HG02885 (cell line): Measurements from ENCODE around the gene ADCK2.
A peak's percentile ranks its signal among the peaks of the same experiment; 100 is the strongest.
"Not testable (repeated sequence)": the region's sequence is repeated elsewhere in the genome, so short reads cannot be mapped to it uniquely, and the experiment has no call there.

ENCODE experiments used
- ATAC-seq: cut with Tn5 transposase; IDR thresholded peaks from one replicate; pipeline ENCODE4 v1.9.1; 2021; ENCODE audit warnings: mild to moderate bottlenecking; ENCODE audit not compliant: unreplicated experiment, poor library complexity

The ADCK2 gene

GRCh38 chr7:140645166-140645900 lies 27.4 kb upstream of the ADCK2 start:
- no peak for ATAC-seq

GRCh38 chr7:140646931-140647647 lies 25.7 kb upstream of the ADCK2 start:
- peak; percentile 86 for ATAC-seq

GRCh38 chr7:140649556-140650205 lies 23.1 kb upstream of the ADCK2 start:
- no peak for ATAC-seq

GRCh38 chr7:140650367-140650766 lies 22.4 kb upstream of the ADCK2 start:
- ATAC-seq: no peak

- ATAC-seq: no peak
Measured at GRCh38 chr7:140653319-140654108, 19.2 kb upstream of the ADCK2 start.

DNA sequence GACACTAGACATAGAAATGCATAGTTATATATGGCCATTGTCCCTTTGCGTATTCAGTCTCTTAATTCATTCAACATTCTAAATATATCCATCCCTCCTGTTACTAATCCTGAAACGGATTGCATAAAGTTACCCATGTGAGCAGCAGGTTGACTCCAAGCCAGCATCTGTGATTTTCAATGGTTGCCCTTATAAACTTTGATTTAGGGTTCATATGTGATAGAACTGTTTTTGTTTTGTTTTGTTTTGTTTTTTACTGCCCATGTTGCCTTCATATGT lies 18.7 kb upstream of the ADCK2 start:
- no peak for ATAC-seq

- no peak for ATAC-seq
Measured at GRCh38 chr7:140654661-140655060, 18.1 kb upstream of the ADCK2 start.

DNA sequence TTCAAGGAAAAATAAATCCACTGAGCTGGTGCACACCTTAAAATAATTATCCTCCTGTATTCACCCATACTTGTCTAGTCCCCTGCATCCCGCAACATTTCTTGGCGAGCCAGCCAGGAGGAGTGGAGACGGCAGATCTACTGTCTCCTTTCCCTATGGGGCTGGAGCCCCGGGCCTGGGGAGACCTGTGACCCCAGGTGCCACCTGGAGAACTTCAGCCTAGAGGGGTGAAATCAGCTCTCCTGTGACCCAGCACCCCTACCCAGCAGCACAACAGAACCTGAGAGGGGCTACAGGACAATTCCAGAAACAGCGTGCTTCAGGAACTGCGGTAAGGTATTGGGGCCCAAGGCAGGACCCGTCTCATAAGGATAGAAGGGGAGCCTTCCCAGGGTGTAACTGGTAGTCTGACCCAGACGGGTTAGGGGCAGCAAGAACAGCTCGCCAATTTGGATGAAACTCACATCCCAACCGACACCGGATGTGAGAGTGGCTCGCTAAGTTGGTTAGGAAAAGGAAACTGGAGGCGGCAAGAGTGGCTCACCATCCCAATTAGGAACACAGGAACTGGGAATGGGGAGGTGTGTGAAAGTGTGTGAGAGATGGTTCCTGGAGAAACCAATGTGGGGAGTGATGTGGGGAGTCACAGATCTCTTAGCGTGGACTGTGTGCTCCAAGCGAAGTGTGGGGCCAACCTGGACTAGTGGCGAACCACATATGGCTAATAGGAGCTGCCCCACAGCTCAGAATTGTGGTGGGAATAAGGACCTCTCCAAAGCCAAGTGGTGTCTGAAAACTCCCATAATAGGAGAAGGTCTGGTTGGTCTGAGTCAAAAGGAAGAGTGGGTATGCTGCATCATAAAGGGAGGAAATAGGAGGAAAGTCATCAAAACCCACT lies 17.0 kb upstream of the ADCK2 start:
- ATAC-seq: no peak

DNA sequence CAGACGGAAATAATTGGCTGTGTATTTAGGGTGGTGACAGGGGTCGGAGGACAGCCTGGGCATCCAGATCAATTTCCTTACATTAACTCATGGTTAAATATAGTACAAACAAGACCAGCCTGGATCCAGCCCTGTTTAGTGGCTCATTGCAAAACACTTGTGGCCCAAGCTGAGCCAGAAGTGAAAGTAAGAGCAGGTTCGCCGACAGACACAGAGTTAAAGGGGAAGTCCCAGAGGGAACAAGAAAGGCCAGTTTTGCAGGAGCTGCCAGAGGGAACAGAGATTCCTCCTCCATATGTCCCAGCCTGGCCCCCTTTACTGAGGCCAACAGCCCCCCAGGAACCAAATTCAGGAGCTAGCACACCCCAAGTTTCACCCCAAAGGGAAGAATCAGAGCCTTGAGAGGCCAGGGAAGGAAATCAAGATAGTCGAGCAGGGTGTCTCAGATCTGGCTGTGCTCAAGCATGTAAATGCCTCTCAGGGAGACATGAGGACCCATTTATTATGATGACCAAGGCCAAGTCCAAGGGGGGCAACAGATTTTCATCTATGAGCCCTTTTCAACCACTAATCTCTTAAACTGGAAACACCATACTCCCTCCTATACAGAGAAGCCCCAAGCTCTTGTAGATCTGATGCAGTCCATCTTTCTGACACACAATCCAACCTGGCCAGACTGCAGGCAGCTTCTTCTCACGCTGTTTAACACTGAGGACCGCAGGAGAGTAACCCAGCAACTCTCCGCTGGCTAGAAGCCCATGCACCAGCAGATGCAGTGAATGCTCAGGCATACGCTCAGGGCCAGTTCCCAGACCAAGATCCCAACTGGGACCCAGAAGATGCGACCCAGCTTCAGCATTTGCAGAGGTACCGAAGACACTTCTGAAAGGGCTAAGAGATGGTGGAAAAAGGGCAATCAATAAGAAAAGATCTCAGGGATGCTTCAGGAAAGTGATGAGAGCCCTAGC lies 15.9 kb upstream of the ADCK2 start:
- peak; percentile 95 for ATAC-seq

DNA sequence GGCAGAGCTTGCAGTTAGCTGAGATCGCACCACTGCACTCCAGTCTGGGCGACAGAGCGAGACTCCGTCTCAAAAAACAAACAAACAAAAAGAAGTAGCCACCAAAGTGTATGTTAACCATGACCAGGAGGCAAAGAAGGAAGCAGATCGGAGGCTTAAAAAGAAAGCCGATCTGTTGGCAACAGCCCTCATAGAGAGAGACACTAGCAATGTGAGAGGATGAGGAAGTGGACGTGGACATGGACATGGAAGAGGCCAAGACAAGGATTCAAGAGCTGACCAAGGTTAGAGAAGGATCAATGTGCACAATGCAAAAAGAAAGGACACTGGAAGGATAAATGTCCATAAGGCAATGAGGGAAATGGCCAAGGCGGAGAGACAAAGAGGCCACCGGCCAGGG lies 14.9 kb upstream of the ADCK2 start:
- no peak for ATAC-seq

DNA sequence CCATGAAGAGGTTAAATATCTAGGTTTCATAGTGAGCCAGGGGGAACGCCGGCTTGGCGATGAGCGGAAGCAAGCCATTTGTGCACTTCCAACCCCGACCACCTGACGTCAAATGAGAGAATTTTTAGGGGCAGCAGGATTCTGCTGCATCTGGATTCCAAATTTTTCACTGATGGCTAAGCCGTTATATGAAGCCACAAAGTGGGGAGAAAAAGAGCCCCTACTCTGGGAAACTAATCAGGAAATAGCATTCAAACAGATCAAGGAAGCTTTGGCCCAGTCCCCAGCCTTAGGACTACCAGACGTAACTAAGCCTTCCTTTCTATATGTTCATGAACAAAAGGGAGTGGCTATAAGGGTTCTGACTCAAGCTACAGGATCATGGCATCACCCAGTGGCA lies 12.9 kb upstream of the ADCK2 start:
- no peak for ATAC-seq

DNA sequence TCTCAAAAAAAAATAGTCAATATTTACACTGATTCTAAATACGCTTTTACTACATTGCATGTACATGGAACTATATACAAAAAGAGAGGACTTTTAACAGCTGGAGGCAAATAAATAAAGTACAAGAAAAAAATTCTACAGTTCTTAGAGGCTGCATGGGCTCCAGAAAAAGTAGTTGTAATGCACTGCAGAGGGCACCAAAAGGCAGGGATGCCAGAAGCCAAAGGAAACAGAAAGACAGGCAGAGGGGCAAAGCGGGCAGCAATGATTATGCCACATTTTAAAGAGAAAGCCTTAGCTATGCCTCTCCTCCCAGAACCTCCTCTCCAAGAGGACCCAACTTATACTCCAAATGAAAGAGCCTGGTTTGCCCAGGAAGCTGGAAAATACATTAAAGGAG lies 11.6 kb upstream of the ADCK2 start:
- no peak for ATAC-seq

- not testable (repeated sequence) for ATAC-seq
Measured at GRCh38 chr7:140662938-140663337, 9.8 kb upstream of the ADCK2 start.

DNA sequence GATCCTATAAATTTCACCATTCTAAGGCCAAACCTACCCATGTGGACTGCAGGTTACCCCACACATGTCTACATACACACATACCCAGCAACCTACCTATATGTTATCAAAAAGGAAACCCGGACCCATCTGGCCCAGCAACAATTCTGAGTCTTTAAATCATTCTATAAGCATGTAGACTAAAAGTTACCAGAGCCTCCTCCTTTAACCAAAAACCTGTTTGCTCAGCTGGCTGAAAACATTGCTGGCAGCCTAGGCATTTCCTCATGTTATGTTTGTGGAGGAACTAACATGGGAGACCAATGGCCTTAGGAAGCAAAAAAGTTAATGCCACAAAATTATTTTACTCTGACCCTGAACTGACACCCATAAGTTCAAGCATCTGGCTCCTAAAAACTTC lies 5.3 kb upstream of the ADCK2 start:
- ATAC-seq: no peak

- ATAC-seq: no peak
Measured at GRCh38 chr7:140668641-140669040, 4.1 kb upstream of the ADCK2 start.

- no peak for ATAC-seq
Measured at GRCh38 chr7:140669352-140669751, 3.4 kb upstream of the ADCK2 start.

- ATAC-seq: not testable (repeated sequence)
Measured at GRCh38 chr7:140669862-140670261, 2.9 kb upstream of the ADCK2 start.

- no peak for ATAC-seq
Measured at GRCh38 chr7:140670343-140670935, 2.3 kb upstream of the ADCK2 start.
